Measurements from ENCODE around the gene MSX1.

The MSX1 gene

GRCh38 chr4:4842476-4843441 is 16.7 kb upstream of the MSX1 start:
- DNase-seq = no peak

DNA sequence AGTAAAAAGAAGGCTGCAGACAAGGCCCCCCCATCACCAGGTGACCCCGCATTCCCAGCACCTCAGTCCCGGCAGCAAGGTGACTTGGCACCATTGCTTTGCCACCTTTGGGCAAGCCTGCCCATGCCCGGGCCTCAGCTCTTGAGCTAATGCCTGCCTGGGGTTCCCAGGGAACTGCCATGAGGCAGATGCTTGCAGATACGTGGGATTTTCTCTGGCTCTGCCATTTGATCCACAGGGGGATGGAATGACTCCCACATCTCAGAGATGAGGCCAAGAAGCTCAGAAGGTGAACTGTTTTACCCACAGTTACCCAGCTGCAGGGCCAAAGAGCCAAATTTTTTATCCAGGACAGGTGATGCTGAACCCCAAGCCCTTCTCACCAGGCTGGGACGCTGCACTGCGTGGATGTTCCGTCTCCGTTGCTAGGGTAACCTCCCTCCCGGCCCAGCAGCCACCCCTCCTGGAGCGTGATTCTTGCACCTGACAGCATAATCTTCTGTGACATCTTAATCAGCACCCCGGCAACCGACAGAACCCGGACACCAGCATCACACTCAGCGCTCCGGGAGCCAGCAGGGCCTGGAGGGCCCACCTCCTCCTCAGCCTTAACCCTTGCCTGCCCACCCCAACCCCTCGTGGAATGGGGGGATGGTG is 15.7 kb upstream of the MSX1 start:
- DNase-seq = no peak

- no peak for DNase-seq
These were observed 14.4 kb upstream of the MSX1 start for GRCh38 chr4:4845027-4845426.

GRCh38 chr4:4847011-4847410 is 12.5 kb upstream of the MSX1 start:
- no peak for DNase-seq

DNA sequence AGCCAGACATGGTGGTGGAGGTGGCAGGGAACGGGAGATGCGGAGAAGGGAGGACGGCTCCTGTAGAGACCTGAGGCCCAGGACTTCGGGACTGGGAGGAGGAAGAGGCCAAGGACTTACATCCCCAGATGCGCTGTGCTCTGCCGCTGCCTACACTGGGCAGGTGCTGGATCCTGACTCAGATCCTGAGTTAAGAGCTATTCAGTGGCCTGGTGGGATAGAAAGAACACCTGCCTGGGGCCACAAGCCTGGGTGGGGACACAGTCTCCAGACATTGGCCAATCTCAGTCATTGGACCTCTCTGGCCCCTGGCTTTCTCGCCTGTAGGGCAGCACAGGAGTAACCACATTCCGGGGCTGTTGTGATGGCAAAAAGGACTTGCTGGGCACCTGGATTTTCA is 10.9 kb upstream of the MSX1 start:
- DNase-seq = no peak

- DNase-seq = no peak
These were observed 10.4 kb upstream of the MSX1 start for GRCh38 chr4:4849106-4849505.

- DNase-seq = no peak
These were observed 9.8 kb upstream of the MSX1 start for GRCh38 chr4:4849524-4850193.

- DNase-seq = no peak
These were observed 8.4 kb upstream of the MSX1 start for GRCh38 chr4:4851081-4851480.

DNA sequence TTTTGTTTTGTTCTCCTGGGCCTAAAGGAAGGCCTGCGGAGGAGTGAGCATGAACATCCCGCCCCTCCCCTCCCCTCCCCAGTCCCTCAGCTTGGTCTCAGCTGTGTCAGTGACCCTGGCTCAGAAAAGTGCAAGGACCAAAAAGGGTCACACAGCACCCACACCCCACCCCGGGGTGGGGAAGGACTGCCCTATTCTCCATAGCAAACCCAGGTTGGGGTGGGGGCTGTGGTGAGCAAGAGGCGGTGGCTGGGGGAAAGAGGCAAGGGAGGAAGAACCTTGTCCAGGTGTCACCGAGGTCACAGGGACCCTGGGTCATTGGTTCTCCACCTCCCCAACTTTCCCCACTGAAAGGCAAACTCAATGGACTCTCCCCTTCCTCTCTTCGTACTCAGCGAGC is 7.6 kb upstream of the MSX1 start:
- no peak for DNase-seq

DNA sequence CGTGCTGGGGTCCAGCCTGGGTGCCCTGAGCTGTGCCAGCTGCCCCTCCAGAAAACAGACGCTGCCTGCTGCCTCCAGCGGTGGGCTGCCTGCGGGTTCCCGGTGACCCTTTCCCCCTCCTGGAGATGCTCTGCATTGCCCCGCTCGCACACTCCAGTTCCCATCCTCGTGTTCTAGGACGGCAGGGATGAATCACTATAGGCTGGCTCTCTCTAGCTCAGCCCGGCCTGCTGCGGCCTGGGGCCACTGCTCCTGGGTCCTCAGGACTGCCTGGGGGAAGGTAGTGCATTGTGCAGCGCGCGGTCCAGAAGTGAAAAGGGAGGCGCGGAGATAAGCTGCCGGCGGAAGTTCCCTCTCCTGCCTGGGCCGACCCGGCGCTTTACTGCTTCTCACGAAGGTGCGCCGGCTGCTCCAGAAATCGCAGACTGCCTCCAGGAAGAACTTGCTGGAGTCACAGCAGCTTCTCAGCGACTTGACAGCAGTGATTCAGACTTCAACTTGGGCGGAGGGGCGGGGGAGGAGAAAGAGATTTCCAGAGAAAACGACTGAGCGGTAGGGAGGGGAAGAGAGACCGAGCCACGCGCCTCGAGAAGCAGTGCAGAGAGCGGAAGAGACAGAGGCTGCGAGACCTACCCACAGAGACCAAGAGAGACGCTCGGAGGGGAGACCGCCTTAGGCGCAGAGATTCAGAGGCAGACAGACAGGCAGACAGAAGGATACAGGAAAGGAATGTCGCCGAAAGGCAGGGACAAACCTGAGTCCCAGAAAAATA is 6.7 kb upstream of the MSX1 start:
- DNase-seq = peak; percentile 86

GRCh38 chr4:4853371-4853823 is 6.1 kb upstream of the MSX1 start:
- DNase-seq = no peak

DNA sequence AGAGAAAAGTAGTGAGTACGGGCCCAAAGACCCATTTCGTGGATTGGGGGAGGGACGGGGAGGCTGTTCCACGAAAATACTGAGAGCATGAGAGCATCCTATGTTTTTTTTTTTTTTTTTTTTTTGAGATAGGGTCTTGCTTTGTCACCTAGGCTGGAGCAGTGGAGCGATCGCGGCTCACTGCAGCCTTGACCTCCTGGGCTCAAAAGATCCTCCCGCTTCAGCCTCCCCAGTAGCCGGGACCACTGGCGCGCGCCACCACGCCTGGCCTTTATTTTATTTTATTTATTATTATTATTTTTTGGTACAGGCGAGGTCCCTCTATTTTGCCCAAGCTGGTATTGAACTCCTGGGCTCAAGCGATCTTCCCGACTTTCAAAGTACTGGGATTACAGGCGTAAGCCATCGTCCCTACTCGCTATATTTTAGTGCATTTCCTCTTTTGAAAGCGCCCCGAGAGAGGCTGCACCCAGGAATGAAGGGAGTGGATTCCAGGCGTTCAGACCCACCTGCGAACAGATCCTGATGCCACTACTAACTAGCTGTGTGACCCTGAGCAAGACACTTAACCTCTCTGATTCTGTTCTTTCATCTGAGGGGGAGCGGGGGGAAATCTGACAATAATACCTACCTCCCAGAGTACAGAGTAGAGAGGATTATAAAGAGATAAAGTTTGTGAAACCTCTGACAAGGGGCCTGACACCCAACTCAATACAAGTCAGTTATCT is 5.4 kb upstream of the MSX1 start:
- no peak for DNase-seq

DNA sequence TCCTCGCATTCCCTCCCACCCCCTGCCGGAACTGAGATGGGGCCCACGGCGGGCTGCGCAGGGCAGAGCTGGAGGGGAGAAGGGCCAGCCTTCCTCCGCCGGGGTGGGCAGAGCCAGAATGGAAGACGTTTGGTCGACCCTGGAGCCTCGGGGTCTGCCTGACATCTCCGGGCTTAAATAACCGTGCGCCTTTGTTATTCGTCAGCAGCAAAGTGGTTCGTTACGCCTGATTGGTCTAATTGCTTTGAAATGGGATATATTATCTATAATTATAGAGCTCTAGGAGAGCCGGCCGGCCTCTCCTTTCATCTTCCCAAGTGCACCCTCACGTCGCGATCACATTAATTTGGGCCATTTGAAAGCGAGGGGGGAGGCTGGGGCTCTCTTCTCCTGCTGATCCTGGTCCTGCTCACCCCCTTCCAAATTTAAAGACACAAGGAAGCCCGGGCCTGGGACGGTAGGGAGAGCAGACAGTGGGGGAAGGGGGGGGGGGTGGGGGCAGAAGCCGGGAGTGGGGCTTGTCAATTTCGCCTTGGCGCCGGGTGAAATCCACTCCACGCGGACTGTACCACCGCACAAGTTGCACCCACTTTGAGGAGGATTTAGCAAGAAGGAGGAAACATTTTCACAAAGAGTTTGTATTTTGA is 4.7 kb upstream of the MSX1 start:
- no peak for DNase-seq

DNA sequence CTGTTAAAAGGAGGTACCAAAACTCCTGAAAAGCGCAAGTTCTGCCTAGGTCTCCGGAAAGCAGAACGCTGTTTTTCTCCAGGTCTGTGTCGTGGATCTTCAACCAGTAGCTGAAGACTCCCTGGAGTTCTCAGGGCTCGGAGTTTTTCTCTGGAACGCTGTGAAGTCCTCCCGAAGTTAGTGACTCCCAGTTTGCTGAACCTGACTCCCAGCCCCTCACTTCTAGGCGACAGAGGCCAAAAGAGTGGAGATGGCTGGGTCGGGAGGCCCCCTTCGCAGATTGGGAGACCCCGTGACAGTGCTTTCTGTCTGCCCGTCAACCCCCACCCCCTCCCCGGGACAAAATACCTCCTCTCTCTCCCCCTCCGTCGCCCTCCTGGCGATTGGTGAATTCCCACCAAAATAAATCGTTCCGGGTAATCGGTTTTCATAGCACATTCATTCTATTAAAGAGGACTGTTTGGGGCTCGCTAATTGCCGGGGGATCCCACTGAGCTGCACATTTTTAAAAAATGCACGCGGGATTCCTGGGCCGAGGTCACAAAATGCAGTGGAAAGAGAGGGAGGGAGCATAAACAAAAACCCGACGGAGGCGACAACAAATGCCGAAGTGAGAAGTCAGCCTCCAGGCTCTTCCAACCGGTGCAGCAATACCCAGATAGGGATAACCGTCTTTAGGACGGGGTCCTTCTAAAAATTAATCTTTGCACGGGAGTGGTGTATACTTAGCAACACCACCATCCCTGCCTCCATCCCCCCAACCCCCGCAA is 4.0 kb upstream of the MSX1 start:
- no peak for DNase-seq

- DNase-seq = no peak
These were observed 3.1 kb upstream of the MSX1 start for GRCh38 chr4:4856071-4857000.

- no peak for DNase-seq
These were observed 2.3 kb upstream of the MSX1 start for GRCh38 chr4:4857001-4857808.

DNA sequence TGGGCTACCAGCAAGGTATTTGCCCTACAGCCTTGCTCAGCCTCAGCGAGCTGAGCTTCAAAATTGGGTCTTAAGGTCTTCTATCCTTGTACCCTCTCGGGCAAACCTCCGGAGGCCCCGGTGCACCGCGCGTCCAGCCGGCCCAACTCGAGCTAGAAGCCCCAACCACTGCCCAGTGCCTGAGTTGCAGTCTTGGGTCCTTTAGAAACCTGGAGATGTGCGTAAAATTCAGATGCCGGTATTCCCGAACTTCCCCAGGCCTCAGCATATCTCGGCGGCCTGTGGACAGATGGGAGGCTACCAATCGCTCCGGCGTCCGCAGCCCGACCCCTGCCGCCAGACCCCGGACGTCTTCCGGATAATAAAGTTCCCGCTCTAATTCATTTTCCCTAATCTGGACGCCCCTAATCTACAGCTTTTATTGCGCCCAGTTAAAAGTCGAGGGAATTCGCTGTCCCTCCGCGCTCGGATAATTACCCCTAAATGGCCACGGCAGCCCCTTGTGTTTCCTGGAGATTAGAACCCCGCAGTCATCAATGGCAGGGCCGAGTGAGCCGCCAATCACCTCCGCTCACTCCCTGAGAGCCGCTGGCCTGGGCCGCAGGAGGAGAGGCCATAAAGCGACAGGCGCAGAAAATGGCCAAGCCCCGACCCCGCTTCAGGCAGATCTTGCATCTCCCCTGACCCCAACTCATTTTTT is 1.5 kb upstream of the MSX1 start:
- no peak for DNase-seq
